Left lung (tissue), 10 donors: ENCODE measurements around the gene GALNT8. TPM values are rescaled to one million over a fixed set of nuclear protein-coding genes. Genes with fewer than 3 reads are reported as not detected.

Experiments used
- ATAC-seq: fragments of 200-7000 bp; cut with Tn5 transposase; one replicate; pipeline ENCODE4 v1.9.1; 2020; ENCODE audit warnings: moderate library complexity
- DNase-seq, 4 donors: peaks; one replicate each; pipeline ENCODE4 v3.0.0-alpha.2; 2013 to 2020
- H3K27ac ChIP-seq, 2 donors: fragments of 200-600 bp; sonication (generic) in 1 of 2; one replicate each; pipeline versions ENCODE4 v1.5.0 to v1.8.0; 2020 to 2021
- H3K27me3 ChIP-seq, 2 donors: fragments of 200-600 bp; sonication (generic) in 1 of 2; one replicate each; pipeline versions ENCODE4 v1.5.0 to v1.8.0; 2020 to 2021
- H3K36me3 ChIP-seq, 2 donors: fragments of 200-600 bp; sonication (generic) in 1 of 2; one replicate each; pipeline versions ENCODE4 v1.5.0 to v1.8.0; 2020 to 2021
- H3K4me1 ChIP-seq, 2 donors: fragments of 200-600 bp; one replicate each; pipeline ENCODE4 v1.8.0; 2021
- H3K4me3 ChIP-seq, 2 donors: fragments of 200-600 bp; sonication (generic) in 1 of 2; one replicate each; pipeline versions ENCODE4 v1.5.0 to v1.8.0; 2020 to 2021; ENCODE audit warnings: mild to moderate bottlenecking in 1 of 2
- H3K9me3 ChIP-seq, 2 donors: fragments of 200-600 bp; sonication (generic) in 1 of 2; one replicate each; pipeline versions ENCODE4 v1.5.0 to v1.8.0; 2020 to 2021
- intact Hi-C, 2 donors: fragments of 100-400 bp; cut with DNase I; formaldehyde crosslinking; loops; one replicate each; pipeline versions ENCODE4 v1.11.2 to v1.14.2; 2022
- polyA plus RNA-seq, 6 donors: library from polyadenylated mRNA; unstranded; fragments of 120-200 nt; gene quantifications; one replicate each; pipeline ENCODE4 v1.2.1, GENCODE V29; 2013; ENCODE audit not compliant: insufficient read length in 6 of 6
- total RNA-seq, 2 donors: library from RNA; stranded (reverse); fragmentation: NEBNext Ultra II Directional; extraction: Animal tissue kit (Norgen Biotek cat#: 25700); gene quantifications; one replicate each; pipeline ENCODE4 v1.2.1, GENCODE V29; 2021
- TF ChIP-seq, protein P1 (sequence below), 2 donors: fragments of 200-600 bp; sonication (generic) in 1 of 2; IDR thresholded peaks; one replicate each; pipeline versions ENCODE4 v1.5.0 to v1.8.0; 2021; ENCODE audit warnings: antibody characterized with exemption in 2 of 2
- donor health status: DM: no; HTN: yes; CAD: no.
- donor health status: DM: no; HTN: no; CAD: no.

GALNT8 gene
- total and polyA plus RNA-seq, 8 donors: 0.09 to 2.3 (median 1.3) TPM

DNA sequence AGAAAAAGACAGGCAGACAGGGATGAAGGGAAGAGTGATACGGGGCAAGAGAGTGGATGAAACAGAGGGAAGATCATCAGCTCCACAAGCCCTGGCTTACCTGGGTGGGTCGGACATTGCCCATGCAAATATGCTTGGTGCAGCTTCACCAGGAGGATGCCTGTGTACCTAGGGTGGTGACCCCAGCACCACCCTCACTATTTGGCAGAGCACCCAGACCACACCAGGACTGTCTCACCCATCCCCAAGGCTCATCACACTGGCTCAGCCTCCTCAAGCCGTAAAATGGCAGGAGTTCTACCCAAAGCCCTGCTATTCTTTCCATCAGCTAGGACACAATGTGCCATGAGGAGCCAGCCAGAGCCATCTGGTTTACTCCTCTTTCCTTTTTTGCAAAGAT, 3.0 kb downstream of the GALNT8 start:
- H3K4me1 ChIP-seq: no peaks in the 10 kb centered on the region
- peaks cover 0 to 31% of the 10 kb centered on the region in 2 donors for H3K27me3 ChIP-seq
- DNase-seq (no peak), ATAC-seq (no peak)
- H3K4me3 ChIP-seq: no peak overlapping the region
- H3K9me3 ChIP-seq: no peaks in the 10 kb centered on the region
- intact Hi-C loops: no loop called here
- TF ChIP-seq, protein P1, sequence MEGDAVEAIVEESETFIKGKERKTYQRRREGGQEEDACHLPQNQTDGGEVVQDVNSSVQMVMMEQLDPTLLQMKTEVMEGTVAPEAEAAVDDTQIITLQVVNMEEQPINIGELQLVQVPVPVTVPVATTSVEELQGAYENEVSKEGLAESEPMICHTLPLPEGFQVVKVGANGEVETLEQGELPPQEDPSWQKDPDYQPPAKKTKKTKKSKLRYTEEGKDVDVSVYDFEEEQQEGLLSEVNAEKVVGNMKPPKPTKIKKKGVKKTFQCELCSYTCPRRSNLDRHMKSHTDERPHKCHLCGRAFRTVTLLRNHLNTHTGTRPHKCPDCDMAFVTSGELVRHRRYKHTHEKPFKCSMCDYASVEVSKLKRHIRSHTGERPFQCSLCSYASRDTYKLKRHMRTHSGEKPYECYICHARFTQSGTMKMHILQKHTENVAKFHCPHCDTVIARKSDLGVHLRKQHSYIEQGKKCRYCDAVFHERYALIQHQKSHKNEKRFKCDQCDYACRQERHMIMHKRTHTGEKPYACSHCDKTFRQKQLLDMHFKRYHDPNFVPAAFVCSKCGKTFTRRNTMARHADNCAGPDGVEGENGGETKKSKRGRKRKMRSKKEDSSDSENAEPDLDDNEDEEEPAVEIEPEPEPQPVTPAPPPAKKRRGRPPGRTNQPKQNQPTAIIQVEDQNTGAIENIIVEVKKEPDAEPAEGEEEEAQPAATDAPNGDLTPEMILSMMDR (IDR thresholded peaks at IDR 0.05): no peak
- no peaks in the 10 kb centered on the region for H3K36me3 ChIP-seq
- no peak overlapping the region for H3K27ac ChIP-seq

DNA sequence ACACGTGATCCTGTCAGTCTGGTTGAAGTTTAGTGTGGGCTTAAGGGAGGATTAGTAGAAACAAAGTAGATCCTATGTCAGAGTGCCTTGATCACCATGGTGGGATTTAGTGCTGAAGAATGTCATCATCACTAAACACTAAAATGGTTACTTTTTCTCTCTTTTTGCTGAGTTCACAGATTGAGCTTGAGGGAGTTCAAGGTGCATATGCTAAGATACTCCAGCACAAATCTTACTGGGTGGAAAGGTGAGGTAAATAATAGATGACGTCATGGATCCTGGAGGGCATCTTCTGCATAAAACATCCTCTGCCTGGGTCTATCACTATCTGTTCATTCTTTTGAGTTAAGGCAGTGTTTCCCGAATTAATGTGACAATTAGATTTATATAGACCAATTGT, 4.9 kb downstream of the GALNT8 start:
- Histone ChIP-seq H3K36me3 (no peaks in the 10 kb centered on the region), H3K27me3 (peaks cover 0 to 24% of the 10 kb centered on the region in 2 donors), H3K9me3 (no peaks in the 10 kb centered on the region), H3K4me3 (no peak overlapping the region), H3K4me1 (no peaks in the 10 kb centered on the region), H3K27ac (no peak overlapping the region)
- no peak for ATAC-seq
- DNase-seq: no peak
- intact Hi-C loops: no loop called here
- TF ChIP-seq, protein P1 (IDR thresholded peaks at IDR 0.05): no peak

DNA sequence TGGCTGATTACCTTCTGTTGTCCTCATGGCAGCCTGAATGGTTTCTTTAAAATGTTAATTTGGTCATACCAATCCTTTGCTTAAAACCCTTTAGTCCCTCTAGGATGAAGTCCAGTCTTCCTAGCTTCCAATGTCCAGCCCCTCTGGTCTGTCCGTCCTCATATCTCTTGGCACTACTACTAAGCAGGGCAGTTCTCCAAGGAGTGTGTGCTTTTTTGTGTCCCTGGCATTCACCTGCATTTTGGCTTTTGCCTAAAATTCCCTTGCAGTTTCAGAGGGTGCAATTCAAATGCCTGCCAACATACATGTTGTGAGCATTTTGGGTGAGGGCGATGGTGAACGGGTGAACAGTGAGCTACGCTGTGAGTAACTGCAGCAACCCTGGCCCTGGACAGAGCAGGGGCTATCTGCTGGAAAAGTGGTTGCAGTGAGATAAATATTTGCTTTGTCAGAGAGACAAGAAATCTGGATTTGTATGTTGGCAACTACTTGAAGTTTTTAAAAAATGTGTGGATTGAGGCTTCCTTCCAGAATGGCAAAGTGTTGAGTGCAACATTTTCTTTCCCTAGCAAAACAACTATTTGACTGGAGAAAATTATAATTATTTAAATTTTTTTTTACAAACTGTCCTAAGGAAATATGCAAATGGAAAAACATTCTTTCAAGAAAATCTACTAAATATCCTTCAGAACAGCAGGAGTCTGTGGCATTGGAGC, 14.6 kb downstream of the GALNT8 start:
- intact Hi-C loops: no loop called here
- Histone ChIP-seq H3K27me3 (no peaks in the 10 kb centered on the region), H3K9me3 (no peaks in the 10 kb centered on the region), H3K4me3 (no peak overlapping the region), H3K27ac (no peak overlapping the region), H3K4me1 (no peaks in the 10 kb centered on the region), H3K36me3 (no peaks in the 10 kb centered on the region)
- DNase-seq (no peak), ATAC-seq (no peak)
- TF ChIP-seq, protein P1 (IDR thresholded peaks at IDR 0.05): no peak

DNA sequence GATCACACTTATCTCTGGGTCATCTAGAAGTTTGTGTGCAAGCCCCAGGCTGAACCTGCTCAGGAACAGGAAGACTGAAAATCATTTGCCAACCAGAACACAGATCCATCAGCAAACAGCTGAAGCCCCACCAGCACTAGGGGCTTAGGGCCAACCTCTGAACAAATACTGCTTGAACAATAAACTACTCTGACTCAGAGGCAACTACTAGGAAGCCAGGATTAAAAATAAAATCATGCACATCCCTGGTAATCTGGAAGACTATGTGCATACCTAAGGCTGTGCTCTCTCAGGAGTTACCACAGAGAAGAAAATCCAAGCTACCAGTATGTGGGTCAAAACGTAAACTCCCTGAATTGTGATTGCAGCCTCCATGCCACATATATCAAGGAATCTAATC, 15.9 kb downstream of the GALNT8 start:
- TF ChIP-seq, protein P1 (IDR thresholded peaks at IDR 0.05): no peak
- Histone ChIP-seq H3K4me1 (no peaks in the 10 kb centered on the region), H3K4me3 (no peak overlapping the region), H3K9me3 (no peaks in the 10 kb centered on the region), H3K36me3 (no peaks in the 10 kb centered on the region), H3K27ac (no peak overlapping the region), H3K27me3 (no peaks in the 10 kb centered on the region)
- intact Hi-C loops: no loop called here
- DNase-seq (no peak), ATAC-seq (no peak)

DNA sequence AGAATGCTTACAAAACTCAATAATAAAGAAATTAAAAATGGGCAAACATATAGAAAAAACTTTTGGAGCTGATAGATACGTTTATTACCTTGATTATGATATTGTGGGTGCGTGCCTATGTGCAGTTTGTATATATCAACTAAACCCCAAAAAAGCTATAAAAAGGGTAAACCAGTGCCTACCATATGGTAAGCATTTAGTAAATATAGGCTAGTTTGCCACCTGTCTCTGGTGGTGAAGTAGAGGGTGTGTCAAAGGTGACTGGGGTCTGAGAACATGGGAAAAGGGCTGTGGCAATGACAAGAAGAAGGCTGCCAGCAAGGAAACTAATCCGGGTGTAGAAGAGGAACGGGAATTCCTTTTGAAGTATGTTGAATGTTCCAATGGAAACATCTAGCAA, 18.3 kb downstream of the GALNT8 start:
- Histone ChIP-seq H3K4me1 (no peaks in the 10 kb centered on the region), H3K9me3 (no peaks in the 10 kb centered on the region), H3K36me3 (no peaks in the 10 kb centered on the region), H3K27me3 (no peaks in the 10 kb centered on the region), H3K4me3 (no peak overlapping the region), H3K27ac (no peak overlapping the region)
- ATAC-seq: no peak
- no peak for DNase-seq
- TF ChIP-seq, protein P1 (IDR thresholded peaks at IDR 0.05): no peak
- intact Hi-C loops: no loop called here
